HFF-Myc (cell line): ENCODE measurements around the gene SLC12A4.
"Not testable (repeated sequence)": the region's sequence is repeated elsewhere in the genome, so short reads cannot be mapped to it uniquely, and the experiment has no call there.

Experiments used
- DNase-seq: peaks from one replicate; pipeline ENCODE4 v3.0.0-alpha.2; 2011; ENCODE audit warnings: low read depth; ENCODE audit errors: extremely low read depth
- H3K4me3 ChIP-seq: replicated peaks from 2 replicates; pipeline ENCODE4 v1.5.1; 2011; ENCODE audit warnings: low read depth, mild to moderate bottlenecking, control low read depth, low read length
- CTCF ChIP-seq: IDR thresholded peaks from 2 replicates; pipeline ENCODE4 v1.5.1; 2012; ENCODE audit warnings: mild to moderate bottlenecking, low read depth, low read length, control low read depth; ENCODE audit errors: missing control alignments

SLC12A4 gene

DNA sequence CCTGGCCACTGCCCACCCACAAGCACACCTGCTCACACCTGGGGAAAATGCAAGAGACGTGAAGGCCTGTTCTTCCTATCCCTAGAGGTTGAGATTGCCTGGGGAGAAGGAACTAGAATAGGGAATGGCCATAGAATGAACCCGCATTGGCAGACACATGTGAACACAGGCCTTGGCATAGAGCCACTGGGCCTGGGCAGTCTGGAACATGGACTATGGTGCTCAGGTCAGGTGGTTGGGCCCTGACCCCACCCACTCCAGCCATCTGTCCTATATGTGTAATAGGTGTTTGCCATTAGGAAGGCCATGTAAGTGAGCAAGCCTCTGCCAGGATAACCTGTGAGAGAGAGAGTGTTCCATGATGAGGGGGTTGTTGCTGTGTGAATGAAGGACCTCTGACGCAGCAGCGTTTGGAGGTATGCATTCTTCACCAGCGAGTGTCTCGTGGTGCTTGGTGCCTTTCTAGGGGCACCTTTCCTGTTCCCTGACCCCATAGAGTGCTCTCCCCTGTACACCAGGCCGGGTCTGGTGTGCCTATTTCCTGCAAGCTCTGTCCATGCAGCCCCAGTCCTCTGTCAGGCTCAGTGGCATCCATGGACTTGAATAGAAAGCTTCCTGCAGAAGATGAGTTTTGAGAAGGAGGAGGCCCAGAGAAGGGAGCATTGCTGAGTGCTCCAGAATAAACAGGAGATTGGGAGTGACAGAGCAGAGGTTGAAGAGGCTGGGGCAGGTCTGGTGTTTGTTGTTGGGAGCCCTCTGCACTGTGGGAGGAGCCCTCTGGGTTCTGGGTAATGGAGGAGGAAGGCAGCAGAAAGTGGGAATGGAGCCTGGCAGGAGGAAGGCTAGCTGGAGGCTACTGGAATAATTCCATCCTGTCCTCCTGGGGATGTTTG is 52.4 kb downstream of the SLC12A4 start:
- DNase-seq = no peak
- no peak overlapping the region for H3K4me3 ChIP-seq
- no peak for TF ChIP-seq CTCF

GRCh38 chr16:67915496-67915769 is 53.0 kb downstream of the SLC12A4 start:
- H3K4me3 ChIP-seq, DNase-seq: not testable (repeated sequence)

GRCh38 chr16:67914758-67915495 is 53.5 kb downstream of the SLC12A4 start:
- no peak for DNase-seq
- no peak for TF ChIP-seq CTCF

GRCh38 chr16:67910158-67910557 is 58.3 kb downstream of the SLC12A4 start:
- TF ChIP-seq CTCF = no peak
- no peak overlapping the region for H3K4me3 ChIP-seq
- peak; percentile 48 for DNase-seq

More at GRCh38 chr16:67914758-67915495, 53.5 kb downstream of the SLC12A4 start:
- H3K4me3 ChIP-seq = no peak overlapping the region

- TF ChIP-seq CTCF = no peak
Observed at GRCh38 chr16:67909056-67909742, 59.2 kb downstream of the SLC12A4 start.

DNA sequence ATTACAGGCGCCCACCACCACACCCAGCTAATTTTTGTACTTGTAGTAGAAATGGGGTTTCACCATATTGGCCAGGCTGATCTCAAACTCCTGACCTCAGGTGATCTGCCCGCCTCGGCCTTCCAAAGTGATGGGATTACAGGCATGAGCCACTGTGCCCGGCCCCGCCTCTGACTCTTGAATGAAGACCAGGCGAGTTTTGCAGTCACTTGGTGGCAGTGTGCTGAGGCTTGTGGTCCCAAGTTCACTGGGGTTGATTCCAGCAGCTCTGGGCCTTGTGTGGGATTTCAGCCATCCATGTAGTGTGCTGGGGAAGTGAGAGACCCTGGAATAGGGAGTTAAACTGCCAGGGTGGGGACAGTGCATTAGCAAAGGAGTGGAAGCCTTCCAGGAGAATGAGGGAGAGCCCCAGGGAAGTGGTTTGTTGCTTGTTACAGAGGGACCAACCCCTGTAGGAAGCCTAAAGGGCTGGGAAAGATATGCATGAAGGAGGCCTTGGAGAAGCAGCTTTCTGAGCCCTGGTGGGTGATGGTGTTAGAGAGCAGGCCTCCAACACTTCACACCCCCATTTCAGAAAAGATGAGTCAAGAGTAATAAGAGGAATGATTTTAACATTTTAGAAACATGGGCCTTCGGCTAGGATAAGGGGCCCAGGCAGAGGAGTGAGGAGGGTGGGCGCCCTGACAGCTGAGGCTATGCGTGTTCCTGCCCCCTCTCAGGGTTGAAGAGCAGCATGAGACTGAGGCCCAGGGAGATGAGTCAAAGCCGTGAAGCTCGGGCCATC is 60.8 kb downstream of the SLC12A4 start:
- H3K4me3 ChIP-seq = no peak overlapping the region
- DNase-seq = no peak
- no peak for TF ChIP-seq CTCF

More at GRCh38 chr16:67909056-67909742, 59.2 kb downstream of the SLC12A4 start:
- no peak overlapping the region for H3K4me3 ChIP-seq
- DNase-seq = no peak
